Globus pallidus (tissue), 1 donor: ENCODE data around the gene ASB1.

Experiments
- DNase-seq: peaks from one replicate; pipeline ENCODE4 v3.0.0-alpha.2; 2015; ENCODE audit warnings: low spot score

ASB1 gene

DNA sequence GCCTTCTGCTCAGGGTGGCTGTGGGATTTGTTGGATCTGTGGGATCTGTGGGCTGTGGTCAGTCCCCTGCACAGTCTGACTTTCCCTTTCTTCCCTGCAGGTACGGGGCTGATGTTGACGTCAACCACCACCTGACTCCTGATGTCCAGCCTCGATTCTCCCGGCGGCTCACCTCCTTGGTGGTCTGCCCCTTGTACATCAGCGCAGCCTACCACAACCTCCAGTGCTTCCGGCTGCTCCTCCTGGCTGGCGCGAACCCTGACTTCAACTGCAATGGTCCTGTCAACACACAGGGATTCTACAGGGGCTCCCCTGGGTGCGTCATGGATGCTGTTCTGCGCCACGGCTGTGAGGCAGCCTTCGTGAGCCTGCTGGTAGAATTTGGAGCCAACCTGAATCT is 17.5 kb downstream of the ASB1 start:
- no peak for DNase-seq

DNA sequence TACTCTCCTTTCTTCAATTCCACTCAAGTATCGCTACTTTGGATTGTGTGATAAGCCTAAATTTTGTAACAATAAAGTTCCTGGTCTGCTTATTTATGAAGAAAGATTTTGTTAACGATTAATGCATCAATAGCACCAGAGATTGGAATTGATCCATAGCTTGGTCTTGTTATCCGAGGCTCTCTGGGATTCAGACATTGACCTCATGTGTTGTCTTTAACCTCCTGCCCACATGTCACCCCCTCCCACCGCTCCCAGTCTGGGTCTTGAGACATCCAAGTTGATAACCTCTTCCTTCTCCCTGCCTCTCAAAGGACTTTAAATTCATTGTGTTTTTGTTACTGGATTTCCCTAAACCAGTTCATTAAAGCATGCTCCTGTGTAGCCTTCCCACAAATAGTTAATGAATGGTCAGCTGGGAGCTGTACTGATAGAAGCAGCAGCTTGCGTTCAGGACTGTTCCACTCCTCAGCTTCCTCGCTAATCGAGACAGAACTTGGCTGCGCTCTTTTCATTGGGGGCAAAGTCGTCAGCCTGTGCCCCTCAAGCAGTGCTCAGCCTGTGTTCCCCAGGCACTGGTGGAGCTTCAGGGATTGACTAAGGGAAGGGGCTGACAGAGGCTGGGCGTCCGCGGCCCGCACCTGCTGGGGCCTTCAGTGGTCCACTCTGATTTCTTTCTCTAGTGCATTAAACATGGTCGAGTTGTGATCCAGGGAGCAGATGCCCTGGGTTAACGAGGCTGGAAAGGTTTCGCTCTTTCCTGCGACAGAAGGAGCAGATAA is 18.9 kb downstream of the ASB1 start:
- no peak for DNase-seq

DNA sequence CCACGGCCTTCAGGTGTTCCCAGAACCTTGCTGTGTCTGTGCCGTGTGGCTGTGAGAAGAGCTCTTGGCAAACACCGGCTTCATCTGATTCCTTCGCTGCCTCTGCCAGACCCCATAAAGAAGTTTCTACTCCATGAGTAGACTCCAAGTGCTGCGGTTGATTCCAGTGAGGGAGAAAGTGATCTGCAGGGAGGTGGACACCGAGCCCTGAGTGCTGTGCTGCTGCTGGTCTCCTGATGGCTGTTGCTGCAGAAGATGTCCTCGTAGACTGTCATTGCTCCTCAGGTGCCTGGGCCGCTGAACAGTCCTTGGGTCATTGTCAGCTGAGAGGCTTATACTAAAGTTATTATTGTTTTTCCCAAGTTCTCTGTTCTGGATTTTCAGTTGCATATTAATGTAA is 19.6 kb downstream of the ASB1 start:
- DNase-seq = no peak

DNA sequence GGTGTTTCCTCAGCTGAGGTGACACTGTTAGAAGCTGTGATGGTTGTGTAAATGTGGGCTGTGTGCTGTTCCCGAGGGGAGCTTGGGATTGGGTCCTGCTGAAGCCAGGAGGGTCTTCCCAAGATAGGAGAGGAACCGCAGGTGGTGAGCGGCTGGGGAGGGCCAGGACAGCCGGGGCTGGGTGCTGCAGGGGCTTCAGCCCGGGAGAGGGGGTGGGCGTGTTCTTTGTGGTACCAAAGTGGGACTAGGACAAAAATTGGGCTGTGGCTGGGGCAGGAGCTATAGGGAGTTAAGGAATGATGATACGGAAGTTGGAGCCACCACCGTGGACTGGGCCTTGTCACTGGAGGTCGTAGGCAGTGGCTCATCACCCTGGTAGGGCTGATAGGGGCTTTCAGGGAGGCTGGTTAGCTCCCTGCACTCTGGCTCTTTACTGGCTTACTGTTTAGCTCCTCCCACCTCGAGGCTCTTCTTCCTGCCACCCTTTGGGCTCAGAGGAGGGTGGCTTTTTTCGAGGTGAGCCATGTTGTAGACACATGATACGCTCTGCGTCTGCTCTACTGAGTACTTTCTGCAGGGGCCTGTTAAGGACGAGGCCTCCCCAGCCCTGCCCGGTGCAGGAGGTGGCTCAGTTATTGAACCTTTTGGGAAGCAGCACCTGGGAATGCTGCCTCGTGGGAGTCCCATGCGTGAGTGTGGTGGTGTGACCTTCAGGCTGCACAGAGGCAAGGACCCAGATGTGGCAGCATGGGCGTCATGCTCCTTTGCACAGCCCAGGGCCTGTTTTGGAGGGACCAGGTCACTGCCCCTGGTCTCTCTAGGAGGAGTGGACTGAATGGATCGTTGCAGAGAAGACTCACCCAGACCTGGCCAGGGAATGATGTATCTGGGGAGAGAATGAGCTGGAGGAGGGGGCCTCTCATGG is 21.6 kb downstream of the ASB1 start:
- no peak for DNase-seq

DNA sequence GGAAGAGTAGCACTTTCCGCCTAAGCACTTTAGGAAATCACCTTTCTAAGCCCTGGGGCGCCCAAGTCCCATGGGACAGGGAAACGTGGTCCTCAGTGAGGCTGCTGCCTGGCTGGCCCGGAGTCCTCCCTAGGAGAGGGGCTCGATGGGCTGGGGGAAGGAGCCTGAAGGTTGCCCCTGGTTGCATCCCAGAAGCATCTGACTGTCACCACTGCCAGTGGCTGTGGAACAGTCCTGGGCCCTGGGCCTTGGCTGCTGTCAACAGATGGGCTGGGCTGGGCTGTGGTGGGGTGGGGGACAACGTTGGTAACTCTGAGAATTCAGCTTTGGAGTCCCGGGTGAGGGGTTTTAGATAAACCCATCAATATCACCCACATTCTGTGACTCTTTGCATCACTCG is 22.5 kb downstream of the ASB1 start:
- DNase-seq = no peak

DNA sequence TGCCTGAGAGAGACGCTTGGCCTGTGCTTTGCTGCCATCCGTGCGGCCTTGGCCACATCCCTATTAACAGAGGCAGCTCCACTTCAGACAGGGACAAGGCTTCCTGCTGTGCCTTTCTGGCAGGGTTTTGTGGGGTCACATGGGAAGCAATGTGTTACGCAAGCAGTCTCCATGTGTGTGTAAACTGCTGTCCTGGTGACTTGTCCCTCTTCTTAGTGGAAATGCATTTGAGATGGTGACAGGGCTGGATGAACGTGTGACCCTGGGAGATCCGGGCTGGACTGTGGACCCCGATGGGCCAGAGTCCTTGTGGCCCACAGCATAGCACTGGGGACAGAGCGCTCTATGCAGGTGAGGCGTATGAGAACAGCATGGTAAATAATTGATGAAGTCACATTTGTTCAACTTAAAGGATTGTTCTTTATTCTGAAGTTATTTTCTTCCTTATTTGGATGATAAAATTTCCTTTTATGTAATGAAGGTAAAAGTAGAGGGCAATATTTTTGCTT is 23.2 kb downstream of the ASB1 start:
- peak; percentile 19 for DNase-seq

DNA sequence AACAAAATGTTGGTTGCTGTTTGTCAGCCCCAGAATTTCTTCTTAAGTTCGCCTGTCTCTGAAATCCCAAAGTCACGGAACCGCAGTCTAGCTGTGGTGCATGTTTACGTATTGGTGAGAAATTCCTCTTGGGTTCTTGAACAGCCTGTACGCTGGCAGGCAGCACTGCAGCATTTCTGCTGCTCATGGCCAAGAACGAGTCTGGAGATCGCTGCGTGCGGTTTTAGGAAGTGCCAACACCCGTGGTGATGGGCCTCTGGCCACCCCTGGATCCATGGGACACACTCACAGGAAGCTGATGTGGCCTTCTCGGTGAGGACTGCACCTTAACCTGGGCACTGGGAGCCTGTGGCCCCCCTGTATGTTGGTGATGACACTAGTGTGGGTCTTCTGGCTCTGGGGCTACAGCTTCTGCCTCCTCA is 23.7 kb downstream of the ASB1 start:
- no peak for DNase-seq

DNA sequence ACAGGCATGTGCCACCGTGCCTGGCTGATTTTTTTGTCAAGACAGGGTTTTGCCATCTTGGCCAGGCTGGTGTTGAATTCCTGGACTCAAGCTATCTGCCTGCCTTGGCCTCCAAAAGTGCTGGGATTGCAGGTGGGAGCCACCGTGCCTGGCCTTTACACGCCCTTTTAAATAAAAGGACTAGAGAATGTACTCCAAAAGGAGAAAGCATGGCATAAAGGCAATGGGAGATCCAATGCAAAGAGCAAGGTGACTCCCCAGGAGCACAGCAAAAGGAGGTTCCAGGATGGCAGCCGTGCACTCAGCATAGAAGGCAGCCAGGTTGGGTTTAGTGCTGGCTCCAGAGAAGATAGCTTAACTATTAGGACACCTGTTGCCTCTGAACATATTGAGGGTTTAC is 27.1 kb downstream of the ASB1 start:
- DNase-seq = no peak

DNA sequence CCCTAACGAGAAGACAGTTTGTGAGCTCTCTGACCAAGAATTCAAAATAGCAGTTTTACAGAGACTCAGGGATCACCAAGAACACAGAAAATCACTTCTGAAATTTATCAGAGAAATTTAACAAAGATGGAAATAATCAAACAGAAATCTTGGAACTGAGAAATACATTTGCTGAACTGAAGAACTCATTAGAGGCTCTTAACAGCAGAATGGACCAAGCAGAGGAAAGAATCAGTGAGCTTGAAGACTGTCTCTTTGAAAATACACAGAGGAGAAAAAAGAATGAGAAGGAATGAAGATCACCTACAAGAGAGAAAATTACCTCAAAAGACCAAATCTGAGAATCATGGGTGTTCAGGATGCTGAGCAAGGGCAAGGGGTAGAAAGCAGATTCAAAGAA is 29.7 kb downstream of the ASB1 start:
- DNase-seq = no peak

DNA sequence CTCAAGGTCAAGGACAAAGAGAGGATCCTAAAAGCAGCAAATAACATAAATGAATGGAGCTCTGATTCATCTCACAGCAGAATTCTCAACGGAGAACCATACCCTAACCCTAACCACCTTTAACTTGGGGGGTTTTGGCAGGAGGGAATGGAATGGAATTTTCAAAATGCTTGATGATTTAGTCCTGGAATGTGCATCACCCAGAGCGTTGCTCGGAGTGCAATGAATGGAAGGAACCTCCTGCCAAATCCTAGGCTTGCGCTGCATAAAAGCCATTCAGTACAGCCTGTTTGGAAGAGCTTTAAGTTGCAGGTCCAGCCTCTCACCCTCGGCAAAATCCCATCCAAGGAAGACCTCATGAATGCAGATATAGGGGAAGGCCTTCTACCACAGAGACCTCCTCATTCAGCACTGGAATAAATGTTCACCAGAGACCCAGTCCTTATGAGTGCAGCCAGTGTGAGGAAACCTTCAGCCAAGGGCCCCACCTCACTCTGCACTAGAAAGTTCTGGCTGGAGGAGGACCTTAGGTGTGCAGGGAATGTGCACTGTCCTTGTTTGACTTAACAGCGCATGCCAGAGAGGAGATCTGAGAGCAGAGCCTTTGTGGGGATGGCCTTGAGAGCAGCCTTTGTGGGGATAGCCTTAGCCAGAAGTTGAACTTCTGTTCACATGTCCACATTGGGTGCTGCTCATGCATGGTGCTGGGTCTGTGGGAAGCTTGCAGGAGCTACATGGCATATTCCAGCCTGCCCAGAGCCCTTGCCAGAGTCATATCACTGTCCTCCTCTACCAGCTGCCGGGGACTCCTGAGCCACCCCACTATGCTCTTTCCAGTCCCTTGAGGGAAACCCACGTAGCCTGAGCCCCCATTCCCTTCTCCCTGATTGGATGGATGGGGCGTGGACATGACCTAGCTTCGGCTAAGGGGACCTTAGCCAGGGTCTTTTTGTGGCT is 30.5 kb downstream of the ASB1 start:
- no peak for DNase-seq

DNA sequence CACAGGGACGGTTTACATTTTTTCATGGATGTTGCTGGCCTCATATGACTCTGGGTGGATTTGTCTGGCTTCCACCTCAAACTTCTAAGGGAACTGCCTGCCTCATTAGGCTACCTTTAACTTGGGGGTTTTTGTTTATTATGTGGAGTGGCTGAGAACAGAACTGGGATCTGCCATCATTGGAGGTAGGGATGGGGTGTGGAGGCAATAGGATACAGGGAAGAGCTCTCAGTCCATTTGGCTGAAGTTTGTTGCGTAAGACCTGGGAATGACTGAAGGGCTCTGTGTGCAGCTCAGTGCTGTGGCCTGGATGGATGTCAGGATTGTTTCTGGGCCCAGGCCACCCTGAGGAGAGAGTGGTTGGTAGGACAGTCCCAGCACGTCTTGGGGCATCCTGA is 31.2 kb downstream of the ASB1 start:
- no peak for DNase-seq

DNA sequence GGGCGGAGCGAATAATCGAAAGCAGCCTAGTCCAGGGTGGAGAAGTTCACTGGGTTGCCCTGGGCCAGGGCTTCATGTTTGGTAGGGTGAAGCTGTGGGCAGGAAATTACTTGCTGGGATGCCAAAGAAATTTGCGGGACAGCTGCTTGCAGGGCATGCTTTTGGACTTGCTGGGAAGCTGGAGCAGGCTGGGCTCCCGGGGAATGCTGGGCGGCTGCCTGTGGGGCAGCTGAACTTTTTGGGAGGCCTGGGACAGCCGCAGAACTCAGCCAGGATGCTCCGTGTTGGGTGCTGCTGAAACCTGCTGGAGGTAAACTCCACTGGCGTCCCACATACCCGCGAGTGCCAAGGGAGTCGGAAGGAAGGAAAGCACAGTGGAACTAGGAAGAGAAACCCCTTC is 31.9 kb downstream of the ASB1 start:
- peak; percentile 11 for DNase-seq

DNA sequence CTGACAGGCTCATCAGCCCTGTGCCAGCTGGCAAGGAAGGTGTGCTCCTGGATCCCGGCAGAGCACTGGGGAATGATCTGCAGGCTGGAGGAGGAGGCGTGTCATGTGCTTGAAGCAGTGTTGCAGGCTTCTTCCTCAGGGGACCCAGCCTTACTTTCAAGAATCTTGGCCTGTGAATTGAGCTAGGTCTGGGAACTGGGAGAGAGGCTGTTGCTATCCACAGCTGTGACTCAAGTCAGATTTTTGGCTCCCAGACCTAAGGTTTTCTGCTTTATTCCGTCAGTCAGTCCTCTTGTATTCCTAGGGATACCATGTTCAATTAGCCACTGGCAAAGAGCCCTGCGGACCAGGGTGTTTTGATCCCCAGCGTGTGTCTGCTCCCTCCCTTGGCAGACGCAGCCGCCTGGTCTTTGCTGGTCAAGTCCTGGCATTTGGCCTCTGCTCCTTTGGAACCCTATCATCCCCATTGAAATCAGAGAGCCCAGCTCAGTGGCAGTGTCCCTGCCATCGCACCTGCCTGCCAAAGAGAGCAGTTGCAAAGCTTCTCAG is 32.4 kb downstream of the ASB1 start:
- DNase-seq = peak; percentile 48

DNA sequence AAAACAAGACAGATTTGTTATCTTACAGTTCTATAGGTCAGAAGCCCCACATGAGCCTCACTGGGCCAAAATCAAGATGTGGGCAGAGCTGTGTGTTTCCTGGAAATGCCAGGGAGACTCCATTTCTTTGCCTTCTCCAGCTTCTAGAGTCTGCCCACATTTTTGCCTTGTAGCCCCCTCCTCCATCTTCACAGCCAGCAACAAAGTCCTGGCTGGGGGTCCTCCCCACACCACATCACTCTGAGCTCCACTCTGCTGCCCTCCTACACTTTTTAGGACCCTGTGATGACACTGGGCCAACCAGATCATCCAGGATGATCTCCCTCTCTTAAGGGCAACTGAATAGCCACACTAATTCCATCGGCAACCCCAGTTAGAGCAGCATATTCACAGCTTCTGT is 34.3 kb downstream of the ASB1 start:
- DNase-seq = no peak

DNA sequence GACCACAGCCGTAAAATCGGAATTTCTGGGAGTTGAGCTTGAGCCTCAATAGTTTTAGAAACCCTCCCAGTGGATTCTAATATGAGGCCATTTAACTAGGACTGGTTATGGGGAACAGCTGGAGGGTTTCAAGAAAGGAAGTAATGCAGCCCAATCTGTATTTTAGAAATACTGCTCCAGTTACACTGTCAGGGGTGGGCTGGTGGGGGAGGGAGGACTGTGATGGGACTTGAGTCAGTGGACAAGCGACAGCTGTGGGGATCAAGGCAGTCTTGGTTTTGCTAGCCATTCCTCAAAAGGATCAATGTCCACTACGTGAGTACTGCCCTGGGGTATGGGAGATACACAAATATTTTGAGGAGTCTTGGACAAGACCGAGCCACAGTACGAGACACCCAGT is 34.8 kb downstream of the ASB1 start:
- DNase-seq = no peak

DNA sequence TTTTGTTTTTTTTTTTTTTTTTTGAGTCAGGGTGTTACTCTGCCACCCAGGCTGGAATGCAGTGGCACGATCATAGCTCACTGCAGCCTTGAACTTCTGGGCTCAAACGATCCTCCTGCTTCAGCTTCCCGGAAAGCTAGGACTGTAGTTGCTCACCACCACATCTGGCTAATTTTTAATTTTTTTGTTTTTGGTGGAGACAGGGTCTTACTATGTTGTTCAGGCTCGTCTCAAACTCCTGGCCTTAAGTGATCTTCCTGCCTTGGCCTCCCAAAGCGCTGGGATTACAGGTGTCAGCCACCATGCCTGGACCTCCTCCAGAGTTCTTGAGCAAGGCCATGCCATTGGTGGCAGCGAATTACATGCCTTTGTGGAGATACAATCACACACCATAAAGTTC is 35.2 kb downstream of the ASB1 start:
- no peak for DNase-seq

DNA sequence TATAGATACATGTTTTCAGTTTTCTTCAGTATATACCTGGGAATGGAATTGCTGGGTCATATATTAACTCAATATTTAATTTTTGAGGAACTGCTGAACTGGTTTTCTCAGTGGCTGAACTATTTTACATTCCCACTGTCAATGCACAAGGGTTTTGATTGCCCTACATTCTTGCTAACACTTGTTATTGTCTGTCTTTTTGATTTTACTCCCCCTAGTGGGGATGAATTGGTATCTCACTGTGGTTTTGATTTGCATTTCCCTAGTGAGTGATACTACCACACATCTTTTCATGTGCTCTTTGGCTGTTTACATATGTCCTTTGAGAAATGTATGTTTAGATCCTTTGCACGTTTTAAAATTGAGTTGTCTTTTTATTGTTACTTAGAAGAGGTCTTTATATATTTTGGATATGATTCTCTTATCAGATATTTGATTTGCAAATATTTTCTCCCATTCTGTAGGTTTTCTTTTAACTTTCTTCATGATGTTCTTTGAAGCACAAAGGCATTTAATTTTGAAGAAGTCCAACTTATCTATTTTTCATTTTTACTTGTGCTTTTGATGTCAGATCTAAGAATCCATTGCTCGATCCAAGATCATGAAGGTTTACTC is 36.2 kb downstream of the ASB1 start:
- DNase-seq = no peak

DNA sequence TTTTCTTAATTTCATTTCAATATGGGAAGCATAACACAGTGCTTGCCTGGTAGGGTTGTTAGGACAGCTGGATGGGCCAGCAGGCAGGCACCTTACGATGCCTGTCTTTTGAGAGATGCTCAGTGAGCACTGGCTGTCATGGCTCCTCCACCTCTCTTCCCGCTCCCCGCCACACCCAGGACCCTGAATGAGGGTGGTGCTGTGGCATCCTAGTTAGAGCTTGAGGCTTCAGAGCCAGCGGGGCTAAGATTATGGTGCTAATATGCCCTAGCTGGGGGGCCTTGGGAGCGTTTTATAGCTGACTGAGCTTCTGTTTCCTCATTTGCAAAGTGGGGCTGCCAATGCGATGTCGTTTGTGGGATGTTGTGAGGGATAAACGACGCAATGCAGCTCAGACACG is 37.7 kb downstream of the ASB1 start:
- no peak for DNase-seq

DNA sequence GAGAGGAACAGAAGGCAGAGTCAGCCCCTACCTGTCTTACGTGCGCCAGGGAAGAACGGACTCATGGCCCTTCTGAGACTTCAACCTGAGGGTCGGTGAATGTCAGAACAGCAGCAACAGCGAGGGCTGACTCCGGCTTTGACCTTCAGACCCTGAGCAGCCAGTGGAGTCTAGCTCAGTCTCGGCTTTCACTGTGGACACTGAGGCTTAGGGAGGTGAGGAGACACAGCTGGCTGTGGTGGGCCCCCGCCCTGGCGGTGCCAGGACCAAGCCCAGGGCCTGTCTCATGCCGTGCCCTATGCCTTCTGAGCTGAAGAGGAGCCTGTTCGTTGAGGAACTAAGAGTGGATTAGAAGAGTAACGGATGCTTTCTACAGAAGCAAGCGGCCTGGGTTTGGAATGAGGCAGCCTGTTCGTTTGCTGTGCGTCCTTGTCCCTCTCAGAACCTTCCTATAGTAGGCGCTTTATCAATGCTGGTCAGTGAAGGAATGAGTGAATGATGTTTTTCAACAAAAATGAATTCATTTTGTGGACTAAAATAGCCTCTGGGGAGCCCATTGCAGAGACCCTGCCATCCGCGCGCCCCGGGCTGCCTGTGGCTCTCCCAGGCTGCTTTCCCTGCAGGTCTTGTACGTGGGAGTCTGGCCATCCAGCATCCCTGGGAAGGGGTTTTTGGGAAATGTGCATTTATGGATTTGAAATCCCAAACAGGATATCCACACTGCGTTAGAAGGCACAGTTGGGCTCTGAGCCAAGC is 38.9 kb downstream of the ASB1 start:
- DNase-seq = no peak

DNA sequence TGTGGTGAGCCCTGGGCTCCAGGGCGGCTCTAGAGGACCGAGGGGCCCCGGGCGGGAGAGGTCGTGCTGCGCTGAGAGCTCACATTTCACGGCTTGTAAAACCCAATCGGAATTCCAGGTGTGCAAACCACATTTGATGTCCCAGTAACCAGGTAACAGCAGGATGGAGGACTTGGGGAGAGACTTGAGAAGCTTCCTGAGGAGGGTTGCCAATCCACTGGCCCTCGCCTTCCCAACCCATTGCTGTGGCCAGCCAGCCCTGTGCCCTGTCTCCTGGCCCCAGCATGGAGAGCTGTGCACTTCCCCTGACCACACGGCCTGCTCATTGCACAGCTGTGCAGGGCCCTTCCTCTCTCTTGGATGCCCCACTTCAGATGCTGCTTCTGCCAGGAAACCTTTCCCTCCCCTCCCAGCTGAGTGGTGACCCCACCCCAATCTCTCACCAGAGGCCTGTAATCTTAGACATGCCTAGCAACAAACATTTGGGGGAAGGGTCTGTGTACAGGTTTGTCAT is 39.6 kb downstream of the ASB1 start:
- no peak for DNase-seq
